ENCODE measurements around the gene CSF2. TPM values are rescaled to one million over a fixed set of nuclear protein-coding genes. Genes with fewer than 3 reads are reported as not detected.

The CSF2 gene
- total RNA-seq, result not detected

DNA sequence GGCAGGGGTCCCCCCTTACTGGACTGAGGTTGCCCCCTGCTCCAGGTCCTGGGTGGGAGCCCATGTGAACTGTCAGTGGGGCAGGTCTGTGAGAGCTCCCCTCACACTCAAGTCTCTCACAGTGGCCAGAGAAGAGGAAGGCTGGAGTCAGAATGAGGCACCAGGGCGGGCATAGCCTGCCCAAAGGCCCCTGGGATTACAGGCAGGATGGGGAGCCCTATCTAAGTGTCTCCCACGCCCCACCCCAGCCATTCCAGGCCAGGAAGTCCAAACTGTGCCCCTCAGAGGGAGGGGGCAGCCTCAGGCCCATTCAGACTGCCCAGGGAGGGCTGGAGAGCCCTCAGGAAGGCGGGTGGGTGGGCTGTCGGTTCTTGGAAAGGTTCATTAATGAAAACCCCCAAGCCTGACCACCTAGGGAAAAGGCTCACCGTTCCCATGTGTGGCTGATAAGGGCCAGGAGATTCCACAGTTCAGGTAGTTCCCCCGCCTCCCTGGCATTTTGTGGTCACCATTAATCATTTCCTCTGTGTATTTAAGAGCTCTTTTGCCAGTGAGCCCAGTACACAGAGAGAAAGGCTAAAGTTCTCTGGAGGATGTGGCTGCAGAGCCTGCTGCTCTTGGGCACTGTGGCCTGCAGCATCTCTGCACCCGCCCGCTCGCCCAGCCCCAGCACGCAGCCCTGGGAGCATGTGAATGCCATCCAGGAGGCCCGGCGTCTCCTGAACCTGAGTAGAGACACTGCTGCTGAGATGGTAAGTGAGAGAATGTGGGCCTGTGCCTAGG, at the start of gene CSF2:
CSF2 (plus strand) TSS at position 559 of the 783 bp plus-strand sequence; CDS start at position 594, 35 bp downstream.
- no peak for DNase-seq (ENCODE audit: low spot score)

DNA sequence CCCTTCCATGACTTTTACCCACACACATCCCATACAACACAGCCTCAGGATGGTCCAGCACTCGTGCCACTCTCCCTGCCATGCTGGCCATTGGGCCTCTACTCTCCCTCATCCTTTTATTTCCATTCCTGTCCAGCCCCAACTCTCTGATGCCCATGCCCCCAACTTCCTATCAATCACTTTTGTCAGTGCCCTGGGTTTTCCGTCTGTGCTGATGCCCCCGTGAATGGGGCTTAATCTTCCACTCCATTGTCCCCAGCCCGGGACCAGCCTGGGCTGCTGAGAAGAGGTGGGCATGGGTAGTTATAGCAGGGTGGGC, 49.5 kb upstream of the CSF2 start:
- DNase-seq (ENCODE audit: low spot score), result no peak

DNA sequence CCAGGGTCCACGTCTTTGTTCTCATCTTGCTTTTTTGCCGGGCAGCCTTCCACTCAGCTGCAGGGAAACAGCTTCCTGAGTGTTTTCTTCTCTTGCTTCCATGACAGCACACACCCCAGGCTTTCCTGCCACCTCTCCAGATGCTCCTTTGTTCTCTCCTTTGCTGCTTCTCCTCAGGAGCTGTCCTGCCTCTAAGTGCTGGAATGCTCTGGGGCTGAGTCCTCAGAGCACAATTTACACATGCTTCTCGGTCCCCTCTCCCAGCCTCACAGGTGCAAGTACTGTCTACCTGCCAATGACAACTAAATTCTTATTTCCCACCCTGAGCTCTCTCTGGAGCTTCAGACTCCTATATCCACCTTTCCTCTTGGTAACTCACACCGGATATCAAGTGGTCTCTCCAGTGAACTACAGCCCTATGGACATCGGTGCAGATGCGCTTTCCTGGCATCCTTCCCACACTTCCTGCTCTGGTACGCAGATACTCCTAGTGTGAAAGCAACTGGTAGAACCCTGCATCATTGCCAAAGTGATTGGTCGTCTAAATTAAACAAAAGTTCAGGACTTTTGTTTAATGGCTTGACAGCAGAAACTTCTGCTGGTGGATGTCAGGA, 48.7 kb upstream of the CSF2 start:
- DNase-seq (ENCODE audit: low spot score), result no peak

DNA sequence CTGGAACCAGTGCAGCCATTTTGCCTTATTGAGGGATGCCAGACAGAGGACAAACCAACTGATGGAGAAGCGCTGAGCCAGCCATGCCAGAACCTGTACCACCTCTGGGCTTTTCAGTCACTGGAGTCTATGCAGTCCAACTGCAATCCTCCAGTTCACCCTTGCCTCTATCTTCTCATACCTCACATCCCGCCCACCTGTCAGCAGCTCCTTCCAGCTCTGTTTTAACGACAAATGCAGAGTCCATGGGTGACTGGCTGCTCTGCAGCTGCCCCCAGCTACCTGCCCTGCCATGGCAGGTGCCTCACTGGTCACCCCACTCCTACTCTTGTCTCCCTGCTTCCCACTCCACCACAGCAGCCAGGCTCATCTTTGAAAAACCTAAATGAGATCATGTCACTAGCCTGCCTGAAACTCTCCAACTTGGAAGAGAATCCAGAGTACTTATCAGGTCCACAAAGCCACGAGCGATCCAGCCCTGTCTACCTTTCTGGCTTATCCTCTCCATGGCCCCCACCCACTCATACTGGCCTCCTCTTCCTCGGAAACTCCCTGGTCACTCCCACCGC, 48.1 kb upstream of the CSF2 start:
- DNase-seq (ENCODE audit: low spot score), result no peak

DNA sequence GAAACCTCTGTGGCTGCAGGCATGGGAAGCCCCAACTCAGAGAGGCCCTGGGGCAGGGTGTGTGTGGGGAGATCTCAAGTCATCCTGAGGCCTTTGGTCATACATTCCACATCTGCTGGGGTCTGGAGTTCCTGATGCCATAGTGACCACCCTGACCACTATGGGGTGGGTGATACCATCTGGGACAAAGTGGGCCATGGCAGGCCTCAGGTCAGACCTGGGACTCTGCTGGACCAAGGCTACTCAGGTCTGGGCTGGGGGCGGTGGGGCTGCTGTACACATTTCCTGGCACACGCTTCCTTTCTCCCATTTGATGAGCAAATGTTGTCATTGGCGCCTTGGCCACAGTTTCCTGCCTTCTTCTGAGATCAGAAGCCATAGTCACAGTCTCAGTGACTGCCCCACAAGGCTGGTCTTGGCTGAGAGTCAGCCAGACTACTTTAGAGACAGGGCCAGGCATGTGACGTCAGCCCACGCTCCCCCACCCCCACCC, 47.0 kb upstream of the CSF2 start:
- DNase-seq (ENCODE audit: low spot score), result no peak

DNA sequence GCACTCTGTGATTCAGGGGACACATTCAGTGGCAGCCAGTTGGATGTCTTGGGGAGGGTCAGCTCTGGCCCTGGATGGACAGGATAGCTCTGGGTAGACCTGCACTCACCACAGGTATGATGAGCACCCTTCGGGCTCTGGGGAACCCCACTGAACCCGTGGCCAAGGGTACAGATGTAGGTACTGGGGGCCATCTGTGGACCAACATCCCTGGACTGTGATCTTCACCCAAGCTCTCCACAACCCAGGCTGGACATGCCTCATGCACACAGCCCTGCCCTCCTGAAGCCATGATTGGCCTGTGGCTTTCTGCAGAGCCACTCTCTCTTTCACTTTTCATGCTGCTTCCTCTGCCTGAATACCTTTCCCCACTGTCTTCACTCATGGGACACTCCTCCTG, 46.6 kb upstream of the CSF2 start:
- no peak for DNase-seq (ENCODE audit: low spot score)

DNA sequence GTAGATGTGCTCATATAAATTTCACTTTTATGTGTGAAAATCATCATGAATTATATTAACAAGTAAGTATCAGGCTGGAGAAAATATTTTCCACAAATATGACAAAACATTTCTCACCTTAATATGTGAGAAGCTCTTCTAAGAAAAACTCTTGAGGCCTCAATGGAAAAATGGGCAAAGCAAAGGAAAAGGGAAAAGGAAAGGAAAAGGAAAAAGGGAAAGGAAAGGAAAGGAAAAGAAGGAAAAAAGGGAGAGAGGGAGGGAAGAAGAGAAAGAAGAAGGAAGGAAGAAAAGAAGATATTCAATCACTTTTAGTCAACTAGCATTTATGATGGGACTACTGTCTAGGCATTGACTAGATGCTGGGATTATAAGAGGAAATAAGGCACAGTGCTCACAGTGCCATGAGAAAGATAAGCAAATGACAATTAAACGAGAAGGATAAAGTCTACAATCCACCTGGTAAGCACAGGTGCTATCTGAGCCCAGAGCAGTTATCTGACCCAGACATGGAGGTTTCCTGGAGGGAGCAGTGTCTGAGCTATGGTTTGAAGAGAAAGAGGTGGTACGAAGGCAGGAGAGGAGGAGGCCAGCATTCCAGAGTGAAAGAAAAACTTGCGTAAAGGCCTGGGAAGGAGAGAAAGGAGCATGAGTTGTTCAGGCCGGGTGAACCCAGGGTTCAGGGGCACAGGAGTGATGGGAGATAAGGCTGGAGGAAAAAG, 43.8 kb upstream of the CSF2 start:
- no peak for DNase-seq (ENCODE audit: low spot score)

DNA sequence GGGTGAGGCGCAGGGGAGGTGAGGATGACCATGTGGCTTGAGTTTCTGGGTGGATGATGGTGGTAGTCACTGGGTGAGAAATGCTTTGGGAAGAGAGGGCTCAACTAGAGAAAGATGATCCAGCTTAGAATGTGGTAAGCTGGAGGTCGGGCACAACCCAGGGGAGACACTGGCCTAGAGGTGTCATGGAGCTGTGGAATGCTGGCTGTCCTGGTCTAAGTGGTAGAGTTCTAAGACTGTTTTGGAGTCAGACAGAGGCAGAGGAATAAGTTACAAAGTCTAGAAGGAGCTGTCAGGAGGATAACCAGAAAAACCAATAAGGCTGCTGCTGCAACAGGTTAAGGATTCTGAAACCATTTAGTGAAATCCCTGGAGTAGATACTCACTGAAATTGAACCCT, 43.0 kb upstream of the CSF2 start:
- no peak for DNase-seq (ENCODE audit: low spot score)

DNA sequence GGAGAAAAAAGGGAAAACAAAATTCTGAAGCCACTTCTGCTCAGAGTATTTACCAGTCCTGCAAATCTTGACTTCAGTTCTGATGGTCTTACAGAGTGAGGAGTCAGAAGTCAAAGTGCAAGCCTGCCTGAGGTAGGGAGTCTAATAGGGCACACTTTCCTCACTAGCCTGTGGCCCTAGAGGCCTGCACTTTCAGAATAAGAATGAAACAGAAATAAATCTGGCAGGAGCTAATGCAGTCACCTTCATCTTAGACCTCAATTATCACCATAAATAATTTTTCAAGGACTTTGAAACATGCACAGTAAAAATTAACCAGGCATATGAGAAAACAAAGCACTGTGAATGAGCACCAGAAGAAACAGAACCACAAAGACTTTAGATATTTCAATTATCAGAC, 41.4 kb upstream of the CSF2 start:
- no peak for DNase-seq (ENCODE audit: low spot score)

DNA sequence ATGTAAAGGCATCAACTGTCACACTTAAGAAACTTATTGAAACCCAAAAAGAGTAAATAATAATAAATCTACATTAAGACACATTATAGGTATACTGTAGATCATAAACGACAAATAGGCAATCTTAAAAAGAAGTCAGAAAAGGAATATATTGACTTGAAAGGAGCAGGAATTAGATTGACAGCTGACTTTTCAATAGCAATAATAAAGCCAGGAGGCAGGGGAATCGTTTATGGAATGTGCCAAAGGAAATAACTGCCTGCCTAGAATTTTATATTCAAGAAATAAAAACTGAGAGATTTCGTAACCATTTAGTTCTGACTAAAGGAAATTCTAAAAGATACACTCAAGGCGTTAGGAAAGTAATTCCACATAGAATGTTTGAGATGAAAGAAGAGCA, 40.5 kb upstream of the CSF2 start:
- no peak for DNase-seq (ENCODE audit: low spot score)

DNA sequence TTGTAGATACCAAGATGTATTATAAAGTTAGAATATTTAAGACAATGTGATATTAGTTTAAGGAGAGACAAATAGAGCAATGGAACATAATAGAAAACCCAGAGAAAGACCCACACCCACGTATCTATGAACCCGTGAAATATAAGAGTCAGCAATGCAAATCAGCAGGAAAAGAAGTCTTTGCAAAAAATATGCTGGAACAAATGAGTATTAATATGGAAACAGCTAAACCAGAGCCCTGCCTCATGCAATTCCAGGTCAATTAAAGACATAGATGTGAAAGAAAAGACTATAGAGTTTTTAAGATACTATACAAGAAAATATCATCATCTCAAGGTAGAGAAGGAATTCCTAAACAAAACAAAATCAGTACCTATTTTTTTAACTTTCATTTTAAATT, 36.2 kb upstream of the CSF2 start:
- DNase-seq (ENCODE audit: low spot score), result no peak

DNA sequence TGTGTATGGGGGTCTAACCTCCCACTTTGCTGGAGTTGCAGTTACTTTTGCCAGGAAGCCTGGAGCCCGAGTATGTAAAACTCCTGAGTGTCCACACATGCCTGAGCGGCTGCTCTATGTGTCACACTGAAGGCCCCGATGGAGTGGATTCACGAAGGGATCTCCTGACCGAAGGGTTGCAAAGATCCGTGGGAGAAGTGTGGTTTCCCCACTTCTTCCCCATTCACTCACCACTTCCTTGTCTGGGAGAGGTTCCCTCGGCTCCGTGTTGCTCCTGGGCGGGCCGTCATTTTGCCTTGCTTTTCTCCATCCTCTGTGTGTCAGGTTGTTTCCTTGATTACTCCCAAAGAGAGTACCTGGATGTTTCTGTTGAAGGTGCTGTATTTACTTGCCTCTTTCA, 29.4 kb upstream of the CSF2 start:
- DNase-seq (ENCODE audit: low spot score), result no peak

DNA sequence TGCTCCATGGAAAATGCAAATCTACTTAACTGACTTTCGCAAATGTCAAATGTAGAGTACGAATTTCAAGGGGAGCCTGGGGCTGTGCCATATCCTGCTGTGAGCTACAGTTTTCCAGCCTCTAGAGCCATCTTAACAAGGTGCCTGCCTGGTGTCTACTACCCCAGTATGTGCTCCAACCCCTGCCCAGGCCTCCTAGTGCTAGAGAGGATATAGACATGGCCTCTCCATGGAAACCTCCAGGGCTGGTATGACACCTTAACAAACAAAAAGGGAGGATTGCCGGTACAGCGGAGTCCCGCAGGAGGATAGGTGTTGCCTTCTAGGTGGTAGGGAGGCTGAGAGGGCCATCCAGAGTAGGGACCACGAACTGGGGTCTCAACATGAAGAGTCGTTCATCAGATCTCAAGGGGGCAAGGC, 26.7 kb upstream of the CSF2 start:
- DNase-seq (ENCODE audit: low spot score), result no peak

DNA sequence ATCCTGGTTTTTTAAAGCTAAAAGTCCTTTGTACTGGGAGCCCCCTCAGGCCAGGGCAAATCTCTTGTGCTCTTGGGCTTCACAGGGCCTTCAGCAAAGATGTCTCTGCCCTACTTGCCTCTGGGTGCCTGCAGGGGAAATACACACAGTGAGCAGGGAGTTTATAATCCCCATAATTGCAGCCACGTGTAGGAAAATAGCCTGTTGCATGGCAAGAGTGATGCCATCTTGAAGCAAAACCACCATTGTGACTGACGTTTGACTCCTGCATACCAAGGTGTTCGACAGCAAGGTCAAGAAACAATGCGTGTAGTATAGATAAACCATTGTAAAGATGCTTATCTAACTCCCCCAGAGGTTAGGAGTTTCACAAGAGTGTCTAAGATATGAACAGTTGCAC, 24.5 kb upstream of the CSF2 start:
- DNase-seq (ENCODE audit: low spot score), result no peak

DNA sequence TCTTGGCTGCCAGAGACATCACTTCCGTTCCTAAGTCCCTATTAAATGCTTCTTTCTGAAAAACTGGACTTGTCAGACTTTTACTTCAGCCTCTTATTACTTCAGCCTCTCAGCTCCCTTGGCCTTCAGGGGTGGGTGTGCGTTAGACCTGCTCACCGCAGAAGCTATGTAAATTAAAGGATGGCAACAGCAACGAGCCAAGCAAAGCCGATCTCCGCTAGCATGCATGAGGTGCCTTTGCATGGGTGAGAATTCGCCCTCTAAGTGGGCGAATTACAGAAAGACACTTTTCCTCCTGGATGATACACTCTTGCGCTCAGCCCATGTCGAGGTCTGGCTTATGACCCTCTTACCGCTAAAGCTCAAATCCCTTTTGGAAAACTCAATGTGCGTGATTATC, 24.0 kb upstream of the CSF2 start:
- DNase-seq (ENCODE audit: low spot score), result no peak

DNA sequence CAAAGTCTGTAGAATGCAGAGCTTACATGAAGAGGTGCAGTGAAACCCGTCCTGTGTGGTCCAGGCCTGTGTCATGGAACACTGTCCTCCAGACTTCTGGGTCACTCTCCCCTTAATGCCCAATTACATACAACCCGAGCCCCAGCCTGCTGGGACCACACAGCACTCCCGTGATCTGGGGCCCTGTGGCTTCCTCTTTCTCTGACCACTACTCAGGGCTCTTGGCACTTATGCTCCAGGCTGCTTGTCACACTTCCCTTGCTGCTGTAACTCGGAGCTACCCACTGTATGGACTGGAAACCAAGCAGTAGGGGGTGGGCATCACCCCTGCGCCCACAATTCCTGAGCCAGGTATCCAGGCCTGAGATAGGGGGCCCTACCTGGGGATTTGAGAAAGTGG, 23.5 kb upstream of the CSF2 start:
- peak; percentile 45 for DNase-seq (ENCODE audit: low spot score)

DNA sequence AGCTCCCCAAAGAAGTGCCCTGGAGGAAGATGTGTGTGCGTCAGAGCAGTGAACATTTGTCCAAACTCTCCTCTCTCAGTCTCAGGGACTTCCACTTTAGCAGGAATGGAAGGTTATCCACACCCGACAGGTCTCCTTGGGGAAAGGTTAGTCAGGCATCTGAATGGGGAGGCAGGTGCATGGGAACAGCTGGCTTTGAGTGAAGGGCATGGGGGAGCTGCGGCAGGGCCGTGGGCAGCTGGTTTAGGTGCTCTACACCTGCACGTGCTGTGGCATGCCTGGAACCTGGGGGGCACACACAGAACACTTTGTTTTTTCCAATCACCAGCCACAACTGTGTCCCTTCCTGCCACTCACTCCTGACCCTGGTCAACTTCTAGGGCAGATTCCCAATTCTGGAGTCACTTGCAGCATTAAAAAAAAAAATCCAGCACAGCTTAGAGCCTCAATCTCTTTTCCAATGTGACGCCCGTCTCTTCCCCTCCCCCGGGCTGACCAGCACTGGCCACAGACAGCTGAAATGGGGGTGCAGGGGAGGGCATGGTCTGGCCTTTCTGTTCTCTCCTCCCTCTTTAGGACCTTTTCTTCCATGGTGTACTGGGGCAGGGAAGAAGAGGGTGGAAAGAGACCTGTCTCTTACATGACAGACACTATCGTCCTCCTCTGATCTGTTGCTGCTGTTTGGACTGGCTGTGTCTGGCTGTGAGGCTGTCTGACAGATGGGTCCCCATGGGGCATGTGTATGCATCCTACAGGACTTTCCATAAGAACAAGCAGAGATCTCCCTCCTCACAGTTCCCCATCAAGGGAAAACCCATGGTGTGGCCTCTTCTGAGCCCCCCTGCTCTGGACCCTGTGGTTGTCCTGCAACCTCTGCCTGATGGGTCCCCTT, 22.7 kb upstream of the CSF2 start:
- DNase-seq (ENCODE audit: low spot score), result no peak

DNA sequence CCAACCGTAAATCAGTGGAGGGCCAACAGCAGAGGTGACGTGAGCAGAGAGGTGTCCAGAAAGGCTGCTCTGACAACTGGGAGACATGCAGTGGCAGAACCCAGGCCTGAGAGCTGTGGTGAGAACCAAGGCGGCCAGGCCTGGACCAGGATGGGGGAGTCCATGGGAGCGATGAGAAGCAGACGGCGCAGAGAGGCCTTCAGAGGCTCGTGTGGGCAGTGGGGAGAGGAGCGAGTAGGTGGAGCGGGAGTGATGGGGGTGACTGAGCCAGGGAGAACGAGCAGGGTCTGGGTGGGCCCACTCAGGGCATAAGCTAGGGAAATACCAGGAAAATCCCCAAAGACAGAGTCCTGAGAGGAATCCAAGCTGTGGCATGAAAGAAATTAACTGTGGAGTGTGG, 21.1 kb upstream of the CSF2 start:
- peak; percentile 39 for DNase-seq (ENCODE audit: low spot score)

DNA sequence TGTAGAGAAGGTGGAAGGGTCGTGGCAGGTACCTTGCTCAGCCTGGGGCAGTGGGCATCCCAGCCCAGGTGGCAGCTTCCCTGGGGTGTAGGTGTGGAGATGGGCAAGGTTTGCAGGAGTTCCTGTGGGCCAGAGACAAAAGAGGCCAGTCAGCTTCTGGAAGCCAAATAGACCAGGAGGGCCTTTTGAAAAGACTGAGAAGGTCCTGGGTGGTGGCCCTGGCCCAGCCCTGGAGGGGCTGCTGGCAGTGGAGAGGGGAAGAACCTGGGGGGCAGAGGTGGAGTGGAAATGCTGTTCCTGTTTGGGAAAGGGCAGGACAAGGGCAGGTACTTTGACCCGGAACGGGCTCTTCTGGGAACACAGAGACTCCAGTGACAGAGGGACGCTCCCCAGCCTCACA, 20.1 kb upstream of the CSF2 start:
- DNase-seq (ENCODE audit: low spot score), result no peak

DNA sequence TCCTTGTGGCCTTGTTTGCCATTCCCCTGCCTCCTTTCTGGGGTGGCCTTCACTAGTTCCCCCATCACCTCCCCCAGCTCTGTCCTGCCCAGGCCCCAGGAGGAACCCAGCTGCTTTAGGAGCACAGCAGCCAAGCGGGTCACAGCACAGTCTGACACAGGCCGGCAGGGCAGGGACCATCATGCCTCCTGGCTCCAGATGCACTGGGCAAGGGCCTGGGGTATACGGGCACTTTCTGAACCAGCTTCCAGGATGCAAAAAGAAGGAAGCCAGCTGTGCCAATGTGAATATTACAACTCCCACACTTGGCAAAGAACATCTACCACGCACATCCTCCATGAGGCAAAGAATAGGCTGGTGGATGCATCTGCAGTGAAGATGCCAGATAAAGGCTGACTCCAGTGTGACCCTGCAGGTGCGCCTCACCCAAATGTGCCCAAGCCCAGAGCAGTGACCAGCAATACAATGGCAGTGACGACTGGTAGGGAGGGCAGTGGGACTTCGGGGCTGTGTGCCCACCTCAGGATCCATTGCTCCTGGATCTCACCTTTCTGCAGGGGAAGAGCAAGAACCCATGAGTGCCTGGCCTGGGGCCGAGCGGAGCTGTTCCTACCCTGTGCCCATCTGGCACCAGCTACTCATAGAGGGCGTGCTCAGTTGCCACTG, 19.4 kb upstream of the CSF2 start:
- DNase-seq (ENCODE audit: low spot score), result no peak
